SK-N-DZ (cell line): ENCODE data around the gene FXYD1.

Experiments used
- DNase-seq: peaks from one replicate; pipeline ENCODE4 v3.0.0-alpha.2; 2015; ENCODE audit warnings: low spot score

The FXYD1 gene

GRCh38 chr19:35160629-35161433 lies 22.2 kb downstream of the FXYD1 start:
- DNase-seq: no peak

DNA sequence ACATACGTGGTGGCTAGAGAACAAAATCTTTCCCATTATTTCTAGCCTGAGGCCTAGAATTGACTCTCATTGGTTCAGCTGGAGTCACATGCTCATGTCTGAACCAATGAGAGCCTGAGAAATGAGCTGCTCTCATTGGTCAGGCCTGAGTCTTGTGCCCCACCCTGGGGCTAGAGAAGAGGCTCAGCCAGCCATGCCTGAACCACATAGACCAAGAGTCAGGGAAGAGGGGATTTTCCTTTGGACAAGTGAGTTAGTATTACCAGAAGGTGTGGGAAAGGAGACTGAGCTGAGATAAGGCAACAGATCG lies 22.8 kb downstream of the FXYD1 start:
- no peak for DNase-seq

DNA sequence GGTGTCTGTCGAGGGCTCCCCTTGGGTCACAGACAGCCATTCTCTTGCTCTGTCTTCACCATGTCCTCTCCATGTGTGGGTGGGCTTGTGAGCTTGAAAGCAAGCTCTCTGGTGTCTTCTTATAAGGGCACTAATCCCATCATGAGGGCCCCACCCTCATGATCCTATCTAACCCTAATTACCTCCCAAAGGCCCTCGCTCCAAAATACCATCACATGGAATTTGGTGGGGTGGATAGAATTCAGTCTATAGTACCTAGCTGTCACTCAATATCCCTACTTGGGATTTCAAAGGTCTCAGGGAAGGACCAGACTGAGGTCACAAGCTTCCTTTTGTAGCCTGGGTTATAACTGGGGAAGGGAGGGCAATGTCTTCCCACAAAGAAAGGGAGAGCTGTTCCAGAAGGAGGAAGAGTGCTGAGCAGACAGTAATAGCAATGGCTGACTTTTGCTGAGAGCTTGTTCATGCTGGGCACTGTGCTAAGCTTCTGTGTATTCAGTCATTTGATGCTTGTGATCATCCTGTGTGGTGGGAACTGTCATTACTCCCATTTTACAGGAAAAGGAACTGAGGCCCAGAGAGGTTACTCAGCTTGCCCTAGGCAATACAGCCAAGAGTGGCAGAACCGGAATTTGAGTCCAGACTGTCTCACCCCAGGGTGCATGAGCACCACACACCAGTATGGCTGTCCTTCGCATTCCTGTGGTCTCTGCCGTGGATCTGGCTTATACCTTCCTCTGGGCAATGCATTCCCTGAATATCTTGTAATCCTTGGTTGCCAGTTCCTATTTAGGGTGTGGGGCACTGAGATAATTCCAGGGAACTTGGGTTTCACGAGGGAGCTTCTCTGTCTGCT lies 24.1 kb downstream of the FXYD1 start:
- DNase-seq: no peak

GRCh38 chr19:35164418-35164817 lies 25.8 kb downstream of the FXYD1 start:
- no peak for DNase-seq

GRCh38 chr19:35165200-35166058 lies 26.8 kb downstream of the FXYD1 start:
- no peak for DNase-seq

DNA sequence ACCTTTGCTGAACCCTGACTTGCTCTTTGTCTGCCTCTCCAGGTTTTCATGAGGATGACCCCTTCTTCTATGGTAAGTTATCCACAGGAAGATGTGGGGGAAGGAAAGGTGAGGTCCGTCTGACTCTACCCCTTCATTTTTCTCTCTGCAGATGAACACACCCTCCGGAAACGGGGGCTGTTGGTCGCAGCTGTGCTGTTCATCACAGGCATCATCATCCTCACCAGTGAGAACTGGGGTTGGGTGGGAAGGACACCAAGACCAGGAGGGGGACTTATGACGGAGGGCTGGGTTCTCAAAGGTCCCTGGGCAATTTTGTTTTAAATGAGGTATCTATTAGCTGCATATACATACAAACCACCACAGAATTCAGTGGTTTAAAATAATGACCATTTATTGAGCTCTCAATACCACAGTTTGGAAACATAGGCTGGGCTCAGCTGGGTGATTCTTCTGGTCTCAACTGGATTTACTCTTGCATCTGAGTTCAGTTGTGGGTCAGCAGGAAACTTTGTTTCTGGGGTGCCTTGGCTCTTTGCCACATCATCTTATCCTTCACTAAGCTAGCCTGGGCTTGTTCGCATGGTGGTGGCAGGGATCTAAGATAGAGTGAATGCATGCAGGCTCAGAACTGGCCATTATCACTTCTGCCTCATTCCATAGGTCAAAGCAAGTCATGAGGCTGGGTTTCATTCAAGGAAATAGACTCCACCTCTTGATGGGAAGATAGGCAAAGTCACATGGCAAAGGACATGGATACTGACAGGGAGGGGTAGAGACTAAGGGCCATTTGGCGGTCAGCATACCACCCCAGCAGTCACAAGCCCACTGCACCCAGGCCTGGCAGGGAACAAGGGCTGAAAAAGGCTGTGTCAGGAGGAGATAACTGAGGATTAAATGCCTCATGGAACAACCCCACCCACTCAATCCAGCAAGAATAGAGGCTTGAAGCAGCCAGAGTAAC lies 27.8 kb downstream of the FXYD1 start:
- no peak for DNase-seq

DNA sequence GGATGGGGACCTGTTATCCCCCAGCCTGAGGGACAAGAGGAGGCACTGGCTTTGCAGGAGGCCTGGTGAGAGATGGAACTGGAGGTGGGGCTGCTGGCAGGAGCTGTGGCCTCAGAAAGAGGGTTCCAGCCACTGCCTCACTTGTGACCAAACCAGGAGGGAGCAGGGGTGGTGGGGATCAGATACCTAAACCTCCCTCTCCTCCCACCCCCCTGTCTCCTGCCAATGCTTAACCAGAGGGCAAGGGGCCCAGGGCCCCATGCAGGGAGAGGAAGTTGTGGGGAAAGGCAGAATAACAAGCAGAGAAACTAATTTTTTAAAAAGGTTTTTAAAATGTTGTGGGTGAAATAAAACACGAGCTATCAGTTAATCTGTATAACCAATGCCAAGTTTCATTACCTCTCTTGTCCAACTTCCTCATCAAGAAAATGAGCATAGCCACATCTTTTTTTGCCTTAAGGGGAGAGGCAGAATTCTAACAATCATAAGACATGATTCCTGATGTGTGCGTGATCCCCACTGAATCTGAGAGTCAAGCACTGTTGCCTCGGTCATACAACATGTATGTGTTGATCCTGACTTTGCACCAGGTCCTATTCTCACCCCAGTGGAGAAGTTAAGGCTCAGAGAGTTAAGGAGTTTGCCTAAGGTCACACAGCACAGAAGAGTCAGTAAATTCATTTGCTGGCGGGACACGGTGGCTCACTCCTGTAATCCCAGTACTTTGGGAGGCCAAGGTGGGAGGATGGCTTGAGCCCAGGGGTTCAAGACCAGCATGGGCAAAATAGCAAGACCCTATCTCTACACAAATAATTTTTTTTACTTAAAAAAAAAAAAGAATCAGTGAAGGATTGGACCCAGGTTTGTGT lies 28.9 kb downstream of the FXYD1 start:
- no peak for DNase-seq

DNA sequence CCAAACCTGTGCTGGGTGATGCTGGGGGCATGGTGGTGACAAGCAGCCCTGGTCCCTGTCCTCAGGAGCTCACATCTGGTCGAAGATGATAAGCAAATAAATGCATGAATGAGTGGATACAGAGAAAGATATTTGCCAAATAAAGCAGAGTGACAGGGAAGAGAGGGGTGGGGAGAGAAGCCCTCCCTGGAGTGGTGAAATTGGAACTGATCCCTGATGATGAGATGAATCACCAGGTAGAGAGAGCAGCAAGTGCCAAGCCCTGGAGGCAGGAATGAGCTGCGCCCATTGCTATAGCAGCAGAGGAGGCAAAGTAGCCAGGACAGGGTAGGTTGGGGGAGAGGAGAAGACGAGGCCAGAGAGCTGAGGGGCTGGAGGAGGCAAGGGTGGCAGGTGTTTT lies 29.6 kb downstream of the FXYD1 start:
- DNase-seq: no peak

DNA sequence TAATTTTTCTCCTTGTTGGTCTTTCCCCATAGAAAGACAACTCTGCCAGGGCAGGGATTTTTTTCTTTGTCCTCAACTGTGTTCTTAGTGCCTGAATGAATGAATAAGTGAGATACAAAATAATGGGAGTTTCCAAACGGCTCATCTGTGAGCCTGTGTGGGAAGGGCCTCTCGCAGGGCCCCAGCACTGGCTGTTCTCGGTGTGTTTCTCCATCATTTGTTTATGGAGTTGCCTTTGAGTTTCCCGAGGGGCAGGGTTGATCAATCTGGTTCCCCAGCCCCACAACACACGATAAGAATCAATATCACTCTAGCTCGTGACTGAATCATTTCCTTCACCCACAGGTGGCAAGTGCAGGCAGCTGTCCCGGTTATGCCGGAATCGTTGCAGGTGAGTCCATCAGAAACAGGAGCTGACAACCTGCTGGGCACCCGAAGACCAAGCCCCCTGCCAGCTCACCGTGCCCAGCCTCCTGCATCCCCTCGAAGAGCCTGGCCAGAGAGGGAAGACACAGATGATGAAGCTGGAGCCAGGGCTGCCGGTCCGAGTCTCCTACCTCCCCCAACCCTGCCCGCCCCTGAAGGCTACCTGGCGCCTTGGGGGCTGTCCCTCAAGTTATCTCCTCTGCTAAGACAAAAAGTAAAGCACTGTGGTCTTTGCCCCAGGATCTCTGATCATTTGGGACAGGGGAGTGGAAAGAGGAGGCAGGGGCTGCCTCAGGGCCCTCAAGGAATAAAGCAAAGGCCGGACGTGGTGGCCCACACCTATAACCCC lies 30.8 kb downstream of the FXYD1 start:
- DNase-seq: no peak

DNA sequence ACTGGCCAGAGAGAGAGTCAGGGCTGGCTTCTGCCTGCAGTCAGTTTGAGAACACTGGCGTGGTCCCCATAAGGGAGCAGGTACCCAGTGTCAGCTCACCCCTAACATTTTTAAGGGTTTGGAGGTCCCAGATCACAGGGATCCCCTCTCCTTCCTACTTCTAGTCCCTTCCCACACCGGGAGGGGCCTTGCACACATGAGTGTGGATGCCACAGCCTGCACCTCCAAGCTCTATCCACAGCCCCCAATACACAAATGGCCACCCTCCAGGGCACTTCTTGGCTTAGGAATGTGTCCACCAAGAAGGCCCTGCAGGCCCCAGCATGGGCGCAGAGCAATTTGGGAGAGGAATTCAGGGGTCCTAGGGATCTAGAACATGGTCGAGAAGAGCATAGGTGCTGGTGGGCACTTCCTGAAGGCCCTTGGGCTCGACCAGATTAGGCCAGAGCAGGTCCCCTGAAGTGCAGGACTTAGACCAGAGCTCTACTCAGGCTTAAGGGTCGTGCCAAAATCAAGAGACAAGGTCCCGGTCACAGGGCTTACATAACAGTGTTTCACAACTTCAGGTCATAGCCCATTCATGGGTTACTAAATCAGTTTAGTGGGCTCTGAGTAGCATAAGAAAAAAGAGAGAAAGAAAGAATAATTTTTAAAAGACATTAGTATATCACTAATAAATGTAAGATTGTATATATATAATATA lies 31.9 kb downstream of the FXYD1 start:
- DNase-seq: no peak

- DNase-seq: no peak
Measured at GRCh38 chr19:35171730-35172129, 33.1 kb downstream of the FXYD1 start.

DNA sequence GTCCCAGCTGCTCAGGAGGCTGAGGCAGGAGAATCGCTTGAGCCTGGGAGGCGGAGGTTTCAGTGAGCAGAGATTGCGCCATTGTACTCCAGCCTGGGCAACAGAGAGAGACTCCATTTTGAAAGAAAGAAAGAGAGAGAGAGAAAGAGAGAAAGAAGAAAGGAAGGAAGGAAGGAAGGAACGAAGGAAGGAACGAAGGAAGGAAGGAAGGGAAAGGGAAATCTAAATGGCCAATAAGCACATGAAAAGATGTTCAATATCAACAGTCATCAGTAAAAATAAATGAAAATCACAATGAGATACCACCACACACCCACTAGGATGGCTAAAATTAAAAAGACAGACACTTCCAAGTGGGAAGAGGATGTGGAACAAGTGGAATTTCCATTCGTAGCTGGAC lies 35.6 kb downstream of the FXYD1 start:
- no peak for DNase-seq

- no peak for DNase-seq
Measured at GRCh38 chr19:35176181-35176570, 37.6 kb downstream of the FXYD1 start.

DNA sequence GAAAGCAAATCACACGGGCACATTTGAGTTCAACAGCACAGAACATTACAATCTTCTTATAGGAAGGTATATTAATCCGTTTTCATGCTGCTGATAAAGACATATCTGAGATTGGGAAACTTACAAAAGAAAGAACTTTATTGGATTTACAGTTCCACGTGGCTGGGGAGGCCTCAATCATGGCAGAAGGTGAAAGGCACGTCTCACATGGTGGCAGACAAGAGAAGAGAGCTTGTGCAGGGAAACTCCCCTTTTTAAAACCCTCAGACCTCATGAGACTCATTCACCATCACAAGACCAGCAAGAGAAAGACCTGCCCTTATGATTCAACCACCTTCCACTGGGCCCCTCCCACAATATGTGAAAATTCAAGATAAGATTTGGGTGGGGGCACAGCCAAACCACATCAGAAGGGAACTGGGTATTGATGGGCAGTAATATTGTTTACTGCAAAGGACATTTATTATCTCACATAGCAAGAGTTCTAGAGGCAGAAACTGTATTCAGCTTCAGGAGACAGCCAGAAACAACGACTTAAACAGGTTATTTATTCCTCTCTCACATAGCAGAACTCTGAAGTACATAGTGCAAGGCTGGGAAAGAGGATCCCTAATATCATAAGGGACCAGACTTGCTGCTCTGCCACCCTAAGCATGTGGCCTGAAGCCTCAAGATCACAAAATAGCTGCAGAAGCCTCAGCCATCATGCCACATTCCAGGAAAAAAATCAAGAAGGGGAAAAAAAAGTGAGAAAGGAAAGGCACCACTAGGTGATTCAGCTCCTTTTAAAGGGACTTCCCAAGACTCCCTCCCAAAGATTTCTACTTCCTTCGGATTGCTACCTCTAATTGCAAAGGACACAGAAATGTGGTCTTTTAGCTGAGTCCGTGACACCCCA lies 39.0 kb downstream of the FXYD1 start:
- no peak for DNase-seq

GRCh38 chr19:35178701-35179100 lies 40.1 kb downstream of the FXYD1 start:
- no peak for DNase-seq

GRCh38 chr19:35179830-35180229 lies 41.2 kb downstream of the FXYD1 start:
- DNase-seq: no peak

GRCh38 chr19:35181387-35181786 lies 42.8 kb downstream of the FXYD1 start:
- DNase-seq: no peak
